ENCODE data around the gene ZG16.

Gene ZG16

DNA sequence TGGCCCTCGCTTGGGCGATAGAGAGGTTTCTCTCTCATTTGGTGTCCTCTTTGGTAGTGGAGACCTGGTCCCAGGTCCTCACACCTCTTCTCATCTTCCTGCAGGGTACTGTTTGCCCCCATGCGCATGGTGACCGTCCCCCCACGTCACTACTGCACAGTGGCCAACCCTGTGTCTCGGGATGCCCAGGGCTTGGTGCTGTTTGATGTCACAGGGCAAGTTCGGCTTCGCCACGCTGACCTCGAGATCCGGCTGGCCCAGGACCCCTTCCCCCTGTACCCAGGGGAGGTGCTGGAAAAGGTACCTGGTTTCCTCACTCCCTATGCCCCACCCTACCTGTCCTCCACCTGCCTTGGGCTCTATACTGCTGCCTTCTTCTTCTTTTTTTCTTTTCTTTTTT is 52.7 kb downstream of the ZG16 start:
- DNase-seq: no peak

GRCh38 chr16:29831490-29831889 is 53.4 kb downstream of the ZG16 start:
- no peak for DNase-seq

All from NCI-H1436 treated with DMSO at 0.1 percent for 48 hours (cell line).